ENCODE measurements around the gene LRRC59. TPM values are rescaled to one million over a fixed set of nuclear protein-coding genes. Genes with fewer than 3 reads are reported as not detected.

LRRC59 gene
- total RNA-seq, 1 experiment from 2014 or later, result 108 TPM

DNA sequence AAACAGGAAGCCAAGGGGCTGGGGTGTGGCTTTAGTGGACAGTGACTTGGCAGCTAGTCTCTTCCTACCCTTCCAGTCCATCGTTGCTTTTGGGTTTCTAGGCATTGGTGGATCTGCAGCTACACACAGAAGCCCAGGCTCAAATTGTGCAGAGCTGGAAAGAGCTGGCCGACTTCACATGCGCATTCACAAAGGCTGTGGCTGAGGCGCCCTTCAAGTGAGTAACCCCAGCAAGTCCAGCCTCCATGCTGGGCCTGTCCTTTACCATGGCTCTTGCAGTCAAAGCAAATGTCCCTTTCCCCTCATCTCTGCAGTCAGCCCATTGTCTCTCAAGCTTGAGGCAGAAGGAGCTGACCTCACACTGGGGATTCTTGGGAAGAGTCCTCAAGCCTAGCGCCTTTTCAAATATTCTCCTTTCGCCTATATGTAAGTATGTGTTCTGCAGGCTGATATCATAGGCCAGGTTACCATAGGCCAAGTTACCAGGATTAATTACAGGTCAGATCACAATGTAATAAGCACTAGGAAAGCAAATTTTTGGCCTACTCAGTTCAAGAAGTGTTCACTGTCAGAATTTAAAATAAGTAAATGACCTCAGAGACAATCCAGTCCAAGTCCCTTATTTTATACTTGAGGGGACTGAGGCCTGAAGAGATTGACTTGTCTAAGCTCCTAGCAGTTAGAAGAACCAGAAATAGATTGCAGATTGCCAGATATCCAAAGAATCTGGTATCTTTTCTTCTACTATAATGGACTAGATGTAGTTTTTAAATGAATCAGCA, 17.8 kb downstream of the LRRC59 start:
- Mint-ChIP-seq H3K4me3 (no peak overlapping the region), H3K36me3 (peaks cover 49% of the 10 kb centered on the region), H3K9me3 (no peaks in the 10 kb centered on the region), H3K4me1 (no peaks in the 10 kb centered on the region), H3K27ac (no peak overlapping the region), H3K27me3 (ENCODE audit: low read depth) (no peaks in the 10 kb centered on the region)
- POLR2A ChIA-PET, result interaction anchor here (0.7 kb wide), 1 partner anchor 17 kb away, joined by 3 read pairs; no protein-coding TSS in a partner anchor
- TF ChIP-seq FOXK1 (CRISPR knock-in tag; IDR thresholded peaks at IDR 0.05) (no peak), ESRRA (CRISPR knock-in tag; IDR thresholded peaks at IDR 0.05; ENCODE audit: borderline replicate concordance) (no peak)
- TF ChIP-seq, protein P1, sequence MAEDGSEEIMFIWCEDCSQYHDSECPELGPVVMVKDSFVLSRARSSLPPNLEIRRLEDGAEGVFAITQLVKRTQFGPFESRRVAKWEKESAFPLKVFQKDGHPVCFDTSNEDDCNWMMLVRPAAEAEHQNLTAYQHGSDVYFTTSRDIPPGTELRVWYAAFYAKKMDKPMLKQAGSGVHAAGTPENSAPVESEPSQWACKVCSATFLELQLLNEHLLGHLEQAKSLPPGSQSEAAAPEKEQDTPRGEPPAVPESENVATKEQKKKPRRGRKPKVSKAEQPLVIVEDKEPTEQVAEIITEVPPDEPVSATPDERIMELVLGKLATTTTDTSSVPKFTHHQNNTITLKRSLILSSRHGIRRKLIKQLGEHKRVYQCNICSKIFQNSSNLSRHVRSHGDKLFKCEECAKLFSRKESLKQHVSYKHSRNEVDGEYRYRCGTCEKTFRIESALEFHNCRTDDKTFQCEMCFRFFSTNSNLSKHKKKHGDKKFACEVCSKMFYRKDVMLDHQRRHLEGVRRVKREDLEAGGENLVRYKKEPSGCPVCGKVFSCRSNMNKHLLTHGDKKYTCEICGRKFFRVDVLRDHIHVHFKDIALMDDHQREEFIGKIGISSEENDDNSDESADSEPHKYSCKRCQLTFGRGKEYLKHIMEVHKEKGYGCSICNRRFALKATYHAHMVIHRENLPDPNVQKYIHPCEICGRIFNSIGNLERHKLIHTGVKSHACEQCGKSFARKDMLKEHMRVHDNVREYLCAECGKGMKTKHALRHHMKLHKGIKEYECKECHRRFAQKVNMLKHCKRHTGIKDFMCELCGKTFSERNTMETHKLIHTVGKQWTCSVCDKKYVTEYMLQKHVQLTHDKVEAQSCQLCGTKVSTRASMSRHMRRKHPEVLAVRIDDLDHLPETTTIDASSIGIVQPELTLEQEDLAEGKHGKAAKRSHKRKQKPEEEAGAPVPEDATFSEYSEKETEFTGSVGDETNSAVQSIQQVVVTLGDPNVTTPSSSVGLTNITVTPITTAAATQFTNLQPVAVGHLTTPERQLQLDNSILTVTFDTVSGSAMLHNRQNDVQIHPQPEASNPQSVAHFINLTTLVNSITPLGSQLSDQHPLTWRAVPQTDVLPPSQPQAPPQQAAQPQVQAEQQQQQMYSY (CRISPR knock-in tag; IDR thresholded peaks at IDR 0.05), result no peak
- ATAC-seq, result no peak
- CTCF ChIA-PET, result interaction anchor here (0.5 to 7.2 kb wide), 3 partner anchors 14 to 17 kb away, joined by 3 to 51 read pairs (median 4); partner anchors contain the start of gene LRRC59
- no peak for DNase-seq (ENCODE audit: low spot score)

DNA sequence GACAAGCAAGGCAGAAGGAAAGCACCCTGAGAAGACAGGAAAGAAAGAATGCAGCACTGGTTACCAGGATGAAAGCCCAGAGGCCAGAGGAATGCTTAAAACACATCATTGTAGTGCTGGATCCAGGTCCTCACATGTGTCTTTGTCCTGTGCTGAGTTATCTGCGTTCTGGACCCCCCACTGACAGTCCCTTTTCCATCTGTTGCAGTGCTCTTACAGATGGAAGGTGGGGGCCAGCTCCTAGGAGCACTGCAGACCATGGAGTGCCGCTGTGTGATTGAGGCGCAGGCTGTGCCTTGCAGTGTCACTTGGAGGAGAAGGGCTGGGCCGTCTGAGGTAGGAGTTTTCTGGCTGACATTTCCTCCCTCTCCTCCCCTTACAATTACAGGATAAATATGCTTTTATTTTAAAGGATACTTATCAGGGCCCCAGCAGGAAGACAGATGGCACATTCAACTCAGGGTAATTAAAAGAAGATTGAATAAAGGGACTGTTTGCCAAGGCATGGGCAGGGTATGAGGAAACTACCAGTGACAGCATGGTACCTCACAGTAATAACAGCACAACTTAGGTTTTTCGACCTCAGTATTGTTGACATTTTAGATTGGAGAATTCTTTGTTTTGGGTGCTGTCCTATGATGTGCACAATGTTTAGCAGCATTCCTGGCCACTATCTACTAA, 21.3 kb downstream of the LRRC59 start:
- ChIA-PET POLR2A (no interaction called here), CTCF (no interaction called here)
- Mint-ChIP-seq H3K4me3 (no peak overlapping the region), H3K9me3 (no peaks in the 10 kb centered on the region), H3K27ac (no peak overlapping the region), H3K36me3 (peaks cover 36% of the 10 kb centered on the region), H3K27me3 (ENCODE audit: low read depth) (no peaks in the 10 kb centered on the region), H3K4me1 (peaks cover 22% of the 10 kb centered on the region)
- TF ChIP-seq JUN (CRISPR knock-in tag; IDR thresholded peaks at IDR 0.05) (no peak), FOXJ3 (CRISPR knock-in tag; IDR thresholded peaks at IDR 0.05; ENCODE audit: borderline replicate concordance) (no peak)
- DNase-seq (ENCODE audit: low spot score), result no peak
- ATAC-seq, result no peak

DNA sequence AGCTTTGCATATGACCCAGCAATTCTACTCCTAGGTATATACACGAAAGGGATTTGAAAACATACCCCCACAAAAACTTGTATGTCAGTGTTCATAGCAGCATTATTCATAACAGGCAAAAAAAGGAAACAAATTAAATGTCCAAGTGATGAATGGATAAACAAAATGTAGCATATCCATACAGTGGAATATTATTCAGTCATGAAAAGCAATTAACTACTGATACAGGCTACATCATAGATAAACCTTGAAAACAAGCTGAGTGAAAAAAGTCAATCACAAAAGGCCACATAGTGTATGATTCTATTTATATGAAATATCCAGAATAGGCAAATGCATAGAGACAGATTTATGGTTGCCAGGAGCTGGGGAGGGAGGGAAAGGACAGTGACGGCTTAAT, 23.6 kb downstream of the LRRC59 start:
- Mint-ChIP-seq H3K36me3 (peaks cover 44% of the 10 kb centered on the region), H3K4me1 (peaks cover 22% of the 10 kb centered on the region), H3K27ac (no peak overlapping the region), H3K27me3 (ENCODE audit: low read depth) (no peaks in the 10 kb centered on the region), H3K9me3 (no peaks in the 10 kb centered on the region), H3K4me3 (peak overlapping the region; percentile 99)
- CTCF ChIA-PET, result interaction anchor here (1.5 to 3.4 kb wide), 2 partner anchors 12 to 204 kb away, joined by 3 to 16 read pairs; no protein-coding TSS in a partner anchor
- TF ChIP-seq ZNF263 (CRISPR knock-in tag; IDR thresholded peaks at IDR 0.05; ENCODE audit: low read depth) (no peak), E2F4 (CRISPR knock-in tag; IDR thresholded peaks at IDR 0.05; ENCODE audit: borderline replicate concordance, low read depth) (no peak), SOX15 (CRISPR knock-in tag; IDR thresholded peaks at IDR 0.05) (no peak), ZSCAN18 (CRISPR knock-in tag; IDR thresholded peaks at IDR 0.05) (no peak), FOXK1 (CRISPR knock-in tag; IDR thresholded peaks at IDR 0.05) (no peak), MXD4 (CRISPR knock-in tag; IDR thresholded peaks at IDR 0.05; ENCODE audit: borderline replicate concordance) (no peak), ZNF281 (CRISPR knock-in tag; IDR thresholded peaks at IDR 0.05) (no peak)
- TF ChIP-seq, protein P2, sequence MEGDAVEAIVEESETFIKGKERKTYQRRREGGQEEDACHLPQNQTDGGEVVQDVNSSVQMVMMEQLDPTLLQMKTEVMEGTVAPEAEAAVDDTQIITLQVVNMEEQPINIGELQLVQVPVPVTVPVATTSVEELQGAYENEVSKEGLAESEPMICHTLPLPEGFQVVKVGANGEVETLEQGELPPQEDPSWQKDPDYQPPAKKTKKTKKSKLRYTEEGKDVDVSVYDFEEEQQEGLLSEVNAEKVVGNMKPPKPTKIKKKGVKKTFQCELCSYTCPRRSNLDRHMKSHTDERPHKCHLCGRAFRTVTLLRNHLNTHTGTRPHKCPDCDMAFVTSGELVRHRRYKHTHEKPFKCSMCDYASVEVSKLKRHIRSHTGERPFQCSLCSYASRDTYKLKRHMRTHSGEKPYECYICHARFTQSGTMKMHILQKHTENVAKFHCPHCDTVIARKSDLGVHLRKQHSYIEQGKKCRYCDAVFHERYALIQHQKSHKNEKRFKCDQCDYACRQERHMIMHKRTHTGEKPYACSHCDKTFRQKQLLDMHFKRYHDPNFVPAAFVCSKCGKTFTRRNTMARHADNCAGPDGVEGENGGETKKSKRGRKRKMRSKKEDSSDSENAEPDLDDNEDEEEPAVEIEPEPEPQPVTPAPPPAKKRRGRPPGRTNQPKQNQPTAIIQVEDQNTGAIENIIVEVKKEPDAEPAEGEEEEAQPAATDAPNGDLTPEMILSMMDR (IDR thresholded peaks at IDR 0.05), result no peak
- TF ChIP-seq, protein P3, sequence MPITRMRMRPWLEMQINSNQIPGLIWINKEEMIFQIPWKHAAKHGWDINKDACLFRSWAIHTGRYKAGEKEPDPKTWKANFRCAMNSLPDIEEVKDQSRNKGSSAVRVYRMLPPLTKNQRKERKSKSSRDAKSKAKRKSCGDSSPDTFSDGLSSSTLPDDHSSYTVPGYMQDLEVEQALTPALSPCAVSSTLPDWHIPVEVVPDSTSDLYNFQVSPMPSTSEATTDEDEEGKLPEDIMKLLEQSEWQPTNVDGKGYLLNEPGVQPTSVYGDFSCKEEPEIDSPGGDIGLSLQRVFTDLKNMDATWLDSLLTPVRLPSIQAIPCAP (CRISPR knock-in tag; IDR thresholded peaks at IDR 0.05), result no peak
- DNase-seq (ENCODE audit: low spot score) (no peak), ATAC-seq (no peak)
- POLR2A ChIA-PET, result no interaction called here
